ENCODE results near the gene SKI.

DNA sequence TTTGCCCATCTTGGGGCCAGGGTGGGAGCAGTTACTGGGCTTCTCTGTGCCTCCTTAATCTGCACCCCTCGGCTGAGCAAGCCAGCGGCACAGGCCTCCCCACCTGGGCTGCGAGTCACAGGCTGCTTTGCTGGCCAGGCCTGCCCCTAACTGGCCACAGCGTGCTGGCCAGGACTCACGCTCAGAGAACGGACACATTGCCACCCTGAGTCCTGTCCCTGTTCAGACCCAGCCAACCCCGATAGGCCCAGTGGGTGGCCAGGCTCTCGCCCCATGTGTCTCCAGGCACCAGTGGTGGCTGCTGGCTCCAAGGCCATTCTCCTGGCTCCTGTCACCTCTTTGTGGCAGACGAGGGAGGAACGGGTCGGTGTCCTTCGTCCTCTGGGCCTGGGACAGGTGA is 101.9 kb downstream of the SKI start:
- no peak for TF ChIP-seq FOXM1 (IDR thresholded peaks at IDR 0.05; ENCODE audit: borderline replicate concordance)
- no peak for TF ChIP-seq TARDBP (IDR thresholded peaks at IDR 0.05)
- TF ChIP-seq FOXK2 (IDR thresholded peaks at IDR 0.05), result no peak
- TF ChIP-seq FOXA1 (IDR thresholded peaks at IDR 0.05), result no peak
- TF ChIP-seq, protein P1, sequence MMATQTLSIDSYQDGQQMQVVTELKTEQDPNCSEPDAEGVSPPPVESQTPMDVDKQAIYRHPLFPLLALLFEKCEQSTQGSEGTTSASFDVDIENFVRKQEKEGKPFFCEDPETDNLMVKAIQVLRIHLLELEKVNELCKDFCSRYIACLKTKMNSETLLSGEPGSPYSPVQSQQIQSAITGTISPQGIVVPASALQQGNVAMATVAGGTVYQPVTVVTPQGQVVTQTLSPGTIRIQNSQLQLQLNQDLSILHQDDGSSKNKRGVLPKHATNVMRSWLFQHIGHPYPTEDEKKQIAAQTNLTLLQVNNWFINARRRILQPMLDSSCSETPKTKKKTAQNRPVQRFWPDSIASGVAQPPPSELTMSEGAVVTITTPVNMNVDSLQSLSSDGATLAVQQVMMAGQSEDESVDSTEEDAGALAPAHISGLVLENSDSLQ (IDR thresholded peaks at IDR 0.05), result no peak
- TF ChIP-seq SP1 (IDR thresholded peaks at IDR 0.05), result no peak
- TF ChIP-seq SUZ12 (IDR thresholded peaks at IDR 0.05), result no peak
